H9 (cell line): ENCODE measurements around the gene COL19A1. TPM values are rescaled to one million over a fixed set of nuclear protein-coding genes. Genes with fewer than 3 reads are reported as not detected.

ENCODE experiments used
- DNase-seq: peaks from one replicate; pipeline ENCODE4 v3.0.0-alpha.2; 2017
- H2AFZ ChIP-seq: one replicate; pipeline ENCODE4 v1.6.1; 2013; ENCODE audit warnings: mild to moderate bottlenecking, low read length, control low read depth, moderate library complexity
- H2AK5ac ChIP-seq: 2 replicates; pipeline ENCODE4 v1.6.1; 2013; ENCODE audit warnings: low read length, control low read depth, mixed read lengths; ENCODE audit not compliant: insufficient read length
- H2BK120ac ChIP-seq: one replicate; pipeline ENCODE4 v1.6.1; 2013; ENCODE audit warnings: low read depth, mild to moderate bottlenecking, low read length, control low read depth, inconsistent platforms; ENCODE audit not compliant: poor library complexity, severe bottlenecking
- H2BK12ac ChIP-seq: 2 replicates; pipeline ENCODE4 v1.6.1; 2013; ENCODE audit warnings: low read length, control low read depth, mixed read lengths, low read depth; ENCODE audit not compliant: insufficient read length
- H2BK15ac ChIP-seq: 2 replicates; pipeline ENCODE4 v1.6.1; 2013; ENCODE audit warnings: low read depth, low read length, control low read depth
- H2BK20ac ChIP-seq: one replicate; pipeline ENCODE4 v1.6.1; 2013; ENCODE audit warnings: low read depth, mild to moderate bottlenecking, low read length, control low read depth, inconsistent platforms; ENCODE audit not compliant: poor library complexity, severe bottlenecking
- H2BK5ac ChIP-seq: 2 replicates; pipeline ENCODE4 v1.6.1; 2013; ENCODE audit warnings: low read length, control low read depth, mixed read lengths; ENCODE audit not compliant: insufficient read length
- H3K14ac ChIP-seq: 2 replicates; pipeline ENCODE4 v1.6.1; 2013; ENCODE audit warnings: low read length, control low read depth; ENCODE audit not compliant: insufficient read depth
- H3K18ac ChIP-seq: 2 replicates; pipeline ENCODE4 v1.6.1; 2013; ENCODE audit warnings: low read depth, mild to moderate bottlenecking, mixed read lengths, low read length, control low read depth; ENCODE audit not compliant: insufficient read length
- H3K23ac ChIP-seq: 2 replicates; pipeline ENCODE4 v1.6.1; 2013; ENCODE audit warnings: low read length, control low read depth, mixed read lengths, low read depth; ENCODE audit not compliant: insufficient read length
- H3K23me2 ChIP-seq: 2 replicates; pipeline ENCODE4 v1.6.1; 2013; ENCODE audit warnings: low read depth, mild to moderate bottlenecking, mixed read lengths, low read length, control low read depth; ENCODE audit not compliant: insufficient read length, poor library complexity, severe bottlenecking
- H3K27ac ChIP-seq: 2 replicates; pipeline ENCODE4 v1.5.1; 2013; ENCODE audit warnings: low read length, control low read depth, mixed read lengths, low read depth; ENCODE audit not compliant: insufficient read length
- H3K27me3 ChIP-seq: 2 replicates; pipeline ENCODE4 v1.6.1; 2013; ENCODE audit warnings: low read length, control low read depth, inconsistent platforms; ENCODE audit not compliant: insufficient read depth
- H3K4ac ChIP-seq: 2 replicates; pipeline ENCODE4 v1.6.1; 2013; ENCODE audit warnings: low read depth, mild to moderate bottlenecking, control low read depth, inconsistent platforms, low read length, moderate library complexity
- H3K4me1 ChIP-seq: 2 replicates; pipeline ENCODE4 v1.6.1; 2013; ENCODE audit warnings: low read length, control low read depth, inconsistent platforms; ENCODE audit not compliant: insufficient read depth
- H3K4me2 ChIP-seq: 2 replicates; pipeline ENCODE4 v1.6.1; 2013; ENCODE audit warnings: low read length, control low read depth, mixed read lengths; ENCODE audit not compliant: insufficient read length, insufficient read depth
- H3K56ac ChIP-seq: 2 replicates; pipeline ENCODE4 v1.6.1; 2013; ENCODE audit warnings: low read depth, mild to moderate bottlenecking, mixed read lengths, low read length, control low read depth; ENCODE audit not compliant: insufficient read length
- H3K79me1 ChIP-seq: 2 replicates; pipeline ENCODE4 v1.6.1; 2013; ENCODE audit warnings: low read depth, mild to moderate bottlenecking, moderate library complexity, low read length, control low read depth, inconsistent platforms; ENCODE audit not compliant: insufficient read depth, poor library complexity, severe bottlenecking
- H3K79me2 ChIP-seq: 2 replicates; pipeline ENCODE4 v1.6.1; 2013; ENCODE audit warnings: low read length, control low read depth, inconsistent platforms; ENCODE audit not compliant: insufficient read depth
- H3K9ac ChIP-seq: 2 replicates; pipeline ENCODE4 v1.6.1; 2013; ENCODE audit warnings: low read length, control low read depth, mixed read lengths; ENCODE audit not compliant: insufficient read length; ENCODE audit errors: extremely low read depth
- H3K9me3 ChIP-seq: one replicate; pipeline ENCODE4 v1.6.1; 2013; ENCODE audit warnings: low read depth, low read length, inconsistent platforms; ENCODE audit not compliant: control insufficient read depth
- H3T11ph ChIP-seq: one replicate; pipeline ENCODE4 v1.6.1; 2013; ENCODE audit warnings: mild to moderate bottlenecking, low read length, control low read depth, inconsistent platforms
- H4K20me1 ChIP-seq: one replicate; pipeline ENCODE4 v1.6.1; 2013; ENCODE audit not compliant: control insufficient read depth, insufficient read length, insufficient read depth
- H4K5ac ChIP-seq: 2 replicates; pipeline ENCODE4 v1.6.1; 2013; ENCODE audit warnings: low read depth, mild to moderate bottlenecking, mixed read lengths, low read length, control low read depth; ENCODE audit not compliant: insufficient read length
- H4K8ac ChIP-seq: replicated peaks from 2 replicates; pipeline ENCODE4 v1.6.1; 2013; ENCODE audit warnings: low read length, control low read depth, mixed read lengths, low read depth; ENCODE audit not compliant: insufficient read length
- H4K91ac ChIP-seq: 2 replicates; pipeline ENCODE4 v1.6.1; 2013; ENCODE audit warnings: low read depth, mild to moderate bottlenecking, moderate library complexity, mixed read lengths, low read length, control low read depth; ENCODE audit not compliant: insufficient read length
- H3K27ac Mint-ChIP-seq, 3 experiments: 2 replicates in 2 of 3; 3 replicates in 1 of 3; pipeline ENCODE4 v1.8.0; 2020 to 2021; ENCODE audit warnings: mixed read lengths in 3 of 3, mild to moderate bottlenecking in 1 of 3, moderate library complexity in 1 of 3
- H3K27me3 Mint-ChIP-seq: 2 replicates; pipeline ENCODE4 v1.8.0; 2021; ENCODE audit warnings: low read depth, mild to moderate bottlenecking, moderate library complexity, mixed read lengths
- H3K36me3 Mint-ChIP-seq, 3 experiments: 2 replicates in 2 of 3; 3 replicates in 1 of 3; pipeline ENCODE4 v1.8.0; 2020 to 2021; ENCODE audit warnings: low read depth in 3 of 3, mixed read lengths in 3 of 3; ENCODE audit not compliant: insufficient read depth in 1 of 3
- H3K4me1 Mint-ChIP-seq, 2 experiments: 2 replicates each; pipeline ENCODE4 v1.8.0; 2020; ENCODE audit warnings: mixed read lengths in 2 of 2
- H3K4me3 Mint-ChIP-seq, 2 experiments: 2 replicates in 1 of 2; 3 replicates in 1 of 2; pipeline ENCODE4 v1.8.0; 2020 to 2021; ENCODE audit warnings: mild to moderate bottlenecking in 2 of 2, mixed read lengths in 2 of 2, moderate library complexity in 1 of 2
- H3K9me3 Mint-ChIP-seq, 2 experiments: 2 replicates in 1 of 2; 3 replicates in 1 of 2; pipeline ENCODE4 v1.8.0; 2020; ENCODE audit warnings: mild to moderate bottlenecking in 2 of 2, mixed read lengths in 2 of 2, moderate library complexity in 1 of 2
- CTCF ChIP-seq: fragments of 200-600 bp; sonication (generic); conservative IDR thresholded peaks from 3 replicates; pipeline ENCODE4 v1.8.0; 2021; ENCODE audit warnings: antibody characterized with exemption, mild to moderate bottlenecking
- WGBS: extraction: QIAGEN DNeasy Blood & Tissue Kit; methylation state at CpG from one replicate; pipeline ENCODE4 v1.1.7; 2013; ENCODE audit warnings: missing lambda C conversion rate, low lambda C conversion rate, mixed read lengths; ENCODE audit not compliant: insufficient read length; ENCODE audit errors: extremely low coverage; 5-methylcytosine and 5-hydroxymethylcytosine counted together
- total RNA-seq: library from RNA; stranded (reverse); gene quantifications from 2 replicates; pipeline ENCODE4 v1.2.1, GENCODE V29; 2021

Gene COL19A1
- total RNA-seq, 1 experiment from 2014 or later, result not detected

- Histone ChIP-seq H3K9me3 (no peaks in the 10 kb centered on the region), H4K5ac (no peak overlapping the region), H2BK5ac (no peak overlapping the region), H3K4ac (no peak overlapping the region), H3K27ac (no peak overlapping the region), H2BK12ac (no peak overlapping the region), H4K8ac (no peak overlapping the region), H3K79me1 (no peaks in the 10 kb centered on the region), H2AFZ (no peak overlapping the region), H3K18ac (no peak overlapping the region), H3K4me2 (no peak overlapping the region), H3K79me2 (no peaks in the 10 kb centered on the region), H2BK120ac (no peak overlapping the region), H3T11ph (no peak overlapping the region), H3K23me2 (no peaks in the 10 kb centered on the region), H3K56ac (no peak overlapping the region), H2BK15ac (no peak overlapping the region), H2BK20ac (no peak overlapping the region), H3K14ac (no peak overlapping the region), H3K27me3 (no peaks in the 10 kb centered on the region), H3K23ac (no peak overlapping the region), H3K4me1 (no peaks in the 10 kb centered on the region), H4K91ac (no peak overlapping the region), H2AK5ac (no peak overlapping the region), H3K9ac (no peak overlapping the region), H4K20me1 (no peaks in the 10 kb centered on the region)
- H3K9me3 Mint-ChIP-seq, result no peaks in the 10 kb centered on the region
- TF ChIP-seq CTCF, result no peak
- H3K27me3 Mint-ChIP-seq, result no peaks in the 10 kb centered on the region
- H3K4me1 Mint-ChIP-seq, result 0 out of 4 replicates have a peak, but pooled peaks cover 0 to 3% of the 10 kb centered on the region in 2 experiments
- no peaks in the 10 kb centered on the region for H3K36me3 Mint-ChIP-seq
- WGBS, result no CpG with 5 or more reads among the region's 2 CpGs
- no peak overlapping the region for H3K4me3 Mint-ChIP-seq
- no peak for DNase-seq
- H3K27ac Mint-ChIP-seq, result no peak overlapping the region
These were observed 17.9 kb downstream of the COL19A1 start for GRCh38 chr6:69884231-69884630.
